ENCODE results near the gene CHADL.

- TF ChIP-seq SMC3 (IDR thresholded peaks at IDR 0.05; ENCODE audit: low read depth, low read length) (no peak), ELF1 (IDR thresholded peaks at IDR 0.05) (no peak), FOSL2 (IDR thresholded peaks at IDR 0.05; ENCODE audit: borderline replicate concordance, low read depth) (no peak), REST (IDR thresholded peaks at IDR 0.05; ENCODE audit: low read depth, low read length) (no peak), PBX3 (IDR thresholded peaks at IDR 0.05) (no peak), GATA2 (CRISPR knock-in tag; IDR thresholded peaks at IDR 0.05) (no peak), GABPA (IDR thresholded peaks at IDR 0.05; ENCODE audit: low read depth) (no peak), TCF12 (IDR thresholded peaks at IDR 0.05) (no peak), EP300 (IDR thresholded peaks at IDR 0.05; ENCODE audit: borderline replicate concordance in 1 of 2, low read depth in 1 of 2, low read length in 1 of 2) (no peak), NFIC (IDR thresholded peaks at IDR 0.05; ENCODE audit: borderline replicate concordance) (no peak), POLR2AphosphoS5 (IDR thresholded peaks at IDR 0.05; ENCODE audit: low read depth, low read length) (no peak)
- TF ChIP-seq, protein P1, sequence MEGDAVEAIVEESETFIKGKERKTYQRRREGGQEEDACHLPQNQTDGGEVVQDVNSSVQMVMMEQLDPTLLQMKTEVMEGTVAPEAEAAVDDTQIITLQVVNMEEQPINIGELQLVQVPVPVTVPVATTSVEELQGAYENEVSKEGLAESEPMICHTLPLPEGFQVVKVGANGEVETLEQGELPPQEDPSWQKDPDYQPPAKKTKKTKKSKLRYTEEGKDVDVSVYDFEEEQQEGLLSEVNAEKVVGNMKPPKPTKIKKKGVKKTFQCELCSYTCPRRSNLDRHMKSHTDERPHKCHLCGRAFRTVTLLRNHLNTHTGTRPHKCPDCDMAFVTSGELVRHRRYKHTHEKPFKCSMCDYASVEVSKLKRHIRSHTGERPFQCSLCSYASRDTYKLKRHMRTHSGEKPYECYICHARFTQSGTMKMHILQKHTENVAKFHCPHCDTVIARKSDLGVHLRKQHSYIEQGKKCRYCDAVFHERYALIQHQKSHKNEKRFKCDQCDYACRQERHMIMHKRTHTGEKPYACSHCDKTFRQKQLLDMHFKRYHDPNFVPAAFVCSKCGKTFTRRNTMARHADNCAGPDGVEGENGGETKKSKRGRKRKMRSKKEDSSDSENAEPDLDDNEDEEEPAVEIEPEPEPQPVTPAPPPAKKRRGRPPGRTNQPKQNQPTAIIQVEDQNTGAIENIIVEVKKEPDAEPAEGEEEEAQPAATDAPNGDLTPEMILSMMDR (IDR thresholded peaks at IDR 0.05) = no peak
- TF ChIP-seq, protein P2, sequence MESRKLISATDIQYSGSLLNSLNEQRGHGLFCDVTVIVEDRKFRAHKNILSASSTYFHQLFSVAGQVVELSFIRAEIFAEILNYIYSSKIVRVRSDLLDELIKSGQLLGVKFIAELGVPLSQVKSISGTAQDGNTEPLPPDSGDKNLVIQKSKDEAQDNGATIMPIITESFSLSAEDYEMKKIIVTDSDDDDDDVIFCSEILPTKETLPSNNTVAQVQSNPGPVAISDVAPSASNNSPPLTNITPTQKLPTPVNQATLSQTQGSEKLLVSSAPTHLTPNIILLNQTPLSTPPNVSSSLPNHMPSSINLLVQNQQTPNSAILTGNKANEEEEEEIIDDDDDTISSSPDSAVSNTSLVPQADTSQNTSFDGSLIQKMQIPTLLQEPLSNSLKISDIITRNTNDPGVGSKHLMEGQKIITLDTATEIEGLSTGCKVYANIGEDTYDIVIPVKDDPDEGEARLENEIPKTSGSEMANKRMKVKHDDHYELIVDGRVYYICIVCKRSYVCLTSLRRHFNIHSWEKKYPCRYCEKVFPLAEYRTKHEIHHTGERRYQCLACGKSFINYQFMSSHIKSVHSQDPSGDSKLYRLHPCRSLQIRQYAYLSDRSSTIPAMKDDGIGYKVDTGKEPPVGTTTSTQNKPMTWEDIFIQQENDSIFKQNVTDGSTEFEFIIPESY (IDR thresholded peaks at IDR 0.05; ENCODE audit: borderline replicate concordance, low read depth) = no peak
- TF ChIP-seq, protein P3, sequence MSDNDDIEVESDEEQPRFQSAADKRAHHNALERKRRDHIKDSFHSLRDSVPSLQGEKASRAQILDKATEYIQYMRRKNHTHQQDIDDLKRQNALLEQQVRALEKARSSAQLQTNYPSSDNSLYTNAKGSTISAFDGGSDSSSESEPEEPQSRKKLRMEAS (IDR thresholded peaks at IDR 0.05; ENCODE audit: low read depth) = no peak
Measured at GRCh38 chr22:41222846-41223507, 17.8 kb downstream of the CHADL start.

Measured in SK-N-SH (cell line).